CD14-positive monocyte (primary cell): ENCODE results near the gene PDIA5. TPM values are rescaled to one million over a fixed set of nuclear protein-coding genes. Genes with fewer than 3 reads are reported as not detected.

Experiments
- DNase-seq, 3 donors: peaks; one replicate each; pipeline ENCODE4 v3.0.0-alpha.2; 2011 to 2022
- H2AFZ ChIP-seq: 2 replicates; pipeline ENCODE4 v1.6.0; 2012; ENCODE audit warnings: mild to moderate bottlenecking, low read depth, low read length, inconsistent platforms; ENCODE audit not compliant: insufficient read depth, poor library complexity, severe bottlenecking
- H3K27ac ChIP-seq, 2 donors: 1 replicate in 1 of 2; 2 replicates in 1 of 2; pipeline ENCODE4 v1.5.1; 2012 to 2013; ENCODE audit warnings: low read length in 2 of 2, control low read depth in 1 of 2, inconsistent platforms in 1 of 2, low read depth in 1 of 2, mild to moderate bottlenecking in 1 of 2
- H3K27me3 ChIP-seq, 2 donors: one replicate each; pipeline versions ENCODE4 v1.6.0 to v1.6.1; 2011 to 2013; ENCODE audit warnings: low read length in 2 of 2; ENCODE audit not compliant: control insufficient read depth in 2 of 2, insufficient read depth in 2 of 2
- H3K36me3 ChIP-seq, 2 donors: replicated peaks in 1 of 2; 1 replicate in 1 of 2; 2 replicates in 1 of 2; pipeline versions ENCODE4 v1.5.1 to v1.6.1; 2012 to 2013; ENCODE audit warnings: low read length in 2 of 2, control low read depth in 1 of 2, inconsistent platforms in 1 of 2, mild to moderate bottlenecking in 1 of 2; ENCODE audit not compliant: insufficient read depth in 2 of 2, control insufficient read depth in 1 of 2
- H3K4me1 ChIP-seq, 2 donors: 1 replicate in 1 of 2; 2 replicates in 1 of 2; pipeline versions ENCODE4 v1.5.1 to v1.6.1; 2012 to 2013; ENCODE audit warnings: low read length in 2 of 2, control low read depth in 1 of 2, inconsistent platforms in 1 of 2, mild to moderate bottlenecking in 1 of 2, moderate library complexity in 1 of 2; ENCODE audit not compliant: insufficient read depth in 2 of 2, control insufficient read depth in 1 of 2
- H3K4me2 ChIP-seq: replicated peaks from 2 replicates; pipeline ENCODE3; 2012; ENCODE audit warnings: low read length, moderate library complexity, mild to moderate bottlenecking; ENCODE audit not compliant: poor library complexity, severe bottlenecking; ENCODE audit errors: extremely low read depth
- H3K4me3 ChIP-seq, 3 experiments: fragments of 200-600 bp in 1 of 3; sonication (generic) in 1 of 3; replicated peaks in 1 of 3; 1 replicate in 2 of 3; 2 replicates in 1 of 3; pipeline ENCODE4 v1.5.1; 2011 to 2013; ENCODE audit warnings: low read length in 3 of 3, mild to moderate bottlenecking in 3 of 3, control low read depth in 2 of 3, low read depth in 2 of 3, inconsistent platforms in 1 of 3, moderate library complexity in 1 of 3
- H3K79me2 ChIP-seq: 2 replicates; pipeline ENCODE4 v1.6.0; 2012; ENCODE audit warnings: mild to moderate bottlenecking, control low read depth, inconsistent platforms, low read length, moderate library complexity; ENCODE audit not compliant: insufficient read depth
- H3K9ac ChIP-seq: 2 replicates; pipeline ENCODE4 v1.6.0; 2017; ENCODE audit warnings: low read length, mild to moderate bottlenecking; ENCODE audit not compliant: insufficient read depth, poor library complexity, severe bottlenecking
- H3K9me3 ChIP-seq, 2 donors: replicated peaks in 1 of 2; 1 replicate in 1 of 2; 2 replicates in 1 of 2; pipeline versions ENCODE4 v1.5.1 to v1.6.1; 2012 to 2013; ENCODE audit warnings: low read length in 2 of 2, control low read depth in 1 of 2; ENCODE audit not compliant: control insufficient read depth in 1 of 2, insufficient read depth in 1 of 2
- H4K20me1 ChIP-seq: 2 replicates; pipeline ENCODE4 v1.6.0; 2012; ENCODE audit warnings: mild to moderate bottlenecking, low read length, control low read depth, moderate library complexity; ENCODE audit not compliant: insufficient read depth
- H3K27ac Mint-ChIP-seq, 7 donors: one replicate each; pipeline ENCODE4 v1.8.0; 2020; ENCODE audit warnings: mild to moderate bottlenecking in 7 of 7, mixed read lengths in 7 of 7, moderate library complexity in 6 of 7, inconsistent platforms in 2 of 7
- H3K27me3 Mint-ChIP-seq, 3 donors: one replicate each; pipeline ENCODE4 v1.8.0; 2021 to 2022; ENCODE audit warnings: low read depth in 3 of 3, mild to moderate bottlenecking in 3 of 3, mixed read lengths in 3 of 3, moderate library complexity in 3 of 3, inconsistent platforms in 1 of 3
- H3K36me3 Mint-ChIP-seq, 2 donors: one replicate each; pipeline ENCODE4 v1.8.0; 2020; ENCODE audit warnings: mixed read lengths in 2 of 2, inconsistent platforms in 1 of 2, mild to moderate bottlenecking in 1 of 2
- H3K4me1 Mint-ChIP-seq: one replicate; pipeline ENCODE4 v1.8.0; 2020; ENCODE audit warnings: mild to moderate bottlenecking, mixed read lengths
- H3K4me3 Mint-ChIP-seq, 2 donors: one replicate each; pipeline ENCODE4 v1.8.0; 2020; ENCODE audit warnings: mild to moderate bottlenecking in 2 of 2, mixed read lengths in 2 of 2, moderate library complexity in 1 of 2
- H3K9me3 Mint-ChIP-seq, 7 donors: one replicate each; pipeline ENCODE4 v1.8.0; 2020 to 2022; ENCODE audit warnings: mixed read lengths in 7 of 7, mild to moderate bottlenecking in 6 of 7, moderate library complexity in 6 of 7, inconsistent platforms in 2 of 7
- WGBS: methylation state at CpG from one replicate; pipeline ENCODE4 v1.1.5; 2013; ENCODE audit warnings: missing lambda C conversion rate; ENCODE audit not compliant: insufficient coverage; 5-methylcytosine and 5-hydroxymethylcytosine counted together
- intact Hi-C, 2 donors: fragments of 100-400 bp; cut with micrococcal nuclease; formaldehyde crosslinking; loops; one replicate each; pipeline versions ENCODE4 v1.15.0 to v1.15.1; 2023
- polyA plus RNA-seq, 3 donors: library from polyadenylated mRNA; depleted of rRNA in 1 of 3; unstranded in 2 of 3; stranded (reverse) in 1 of 3; fragments of 300-500 nt in 2 of 3; fragments of >200 nt in 1 of 3; fragmentation: Illumina TruSeq in 2 of 3; gene quantifications; 1 replicate in 2 of 3; 2 replicates in 1 of 3; pipeline ENCODE4 v1.2.3, GENCODE V29; 2012 to 2021
- TF ChIP-seq, protein P1 (sequence below): fragments of 200-600 bp; IDR thresholded peaks from one replicate; pipeline ENCODE4 v1.8.0; 2022; ENCODE audit warnings: antibody characterized with exemption, mild to moderate bottlenecking

PDIA5 gene
- polyA plus RNA-seq, 3 donors: 7.1 to 10.0 (median 9.2) TPM

DNA sequence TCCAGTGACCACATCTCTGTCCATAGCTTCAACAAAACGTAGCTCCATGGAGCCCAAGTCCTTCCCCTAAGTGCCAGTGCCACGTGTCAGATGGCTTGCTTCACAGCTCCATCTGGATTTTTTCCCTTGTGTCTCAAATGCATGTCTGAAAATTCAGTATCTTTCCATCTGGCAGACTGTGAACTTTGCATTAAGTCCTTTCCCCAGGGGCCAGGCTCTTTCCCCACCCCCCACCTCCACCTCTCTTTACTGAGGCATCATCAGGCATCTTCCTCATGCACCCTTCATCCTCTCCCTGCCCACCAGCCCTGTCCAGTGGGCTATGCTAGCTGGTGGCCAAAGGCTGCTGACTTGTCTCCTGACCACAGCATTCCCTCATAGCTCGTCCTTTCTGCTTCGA is 53.7 kb downstream of the PDIA5 start:
- H3K9ac ChIP-seq: no peak overlapping the region
- H3K4me1 Mint-ChIP-seq: no peaks in the 10 kb centered on the region
- no peaks in the 10 kb centered on the region for H3K27me3 ChIP-seq
- no peak overlapping the region for H3K4me2 ChIP-seq
- peaks cover 0 to 1% (median 0%) of the 10 kb centered on the region in 3 donors for H3K27me3 Mint-ChIP-seq
- WGBS: 94% methylated on average over 4 of the region's 4 CpGs
- H3K27ac ChIP-seq: no peak overlapping the region
- H3K79me2 ChIP-seq: no peaks in the 10 kb centered on the region
- no peak overlapping the region for H3K4me3 Mint-ChIP-seq
- no peaks in the 10 kb centered on the region for H3K9me3 Mint-ChIP-seq
- no peaks in the 10 kb centered on the region for H4K20me1 ChIP-seq
- H3K36me3 Mint-ChIP-seq: peaks cover 75 to 77% of the 10 kb centered on the region in 2 donors
- no peak for DNase-seq
- TF ChIP-seq, protein P1, sequence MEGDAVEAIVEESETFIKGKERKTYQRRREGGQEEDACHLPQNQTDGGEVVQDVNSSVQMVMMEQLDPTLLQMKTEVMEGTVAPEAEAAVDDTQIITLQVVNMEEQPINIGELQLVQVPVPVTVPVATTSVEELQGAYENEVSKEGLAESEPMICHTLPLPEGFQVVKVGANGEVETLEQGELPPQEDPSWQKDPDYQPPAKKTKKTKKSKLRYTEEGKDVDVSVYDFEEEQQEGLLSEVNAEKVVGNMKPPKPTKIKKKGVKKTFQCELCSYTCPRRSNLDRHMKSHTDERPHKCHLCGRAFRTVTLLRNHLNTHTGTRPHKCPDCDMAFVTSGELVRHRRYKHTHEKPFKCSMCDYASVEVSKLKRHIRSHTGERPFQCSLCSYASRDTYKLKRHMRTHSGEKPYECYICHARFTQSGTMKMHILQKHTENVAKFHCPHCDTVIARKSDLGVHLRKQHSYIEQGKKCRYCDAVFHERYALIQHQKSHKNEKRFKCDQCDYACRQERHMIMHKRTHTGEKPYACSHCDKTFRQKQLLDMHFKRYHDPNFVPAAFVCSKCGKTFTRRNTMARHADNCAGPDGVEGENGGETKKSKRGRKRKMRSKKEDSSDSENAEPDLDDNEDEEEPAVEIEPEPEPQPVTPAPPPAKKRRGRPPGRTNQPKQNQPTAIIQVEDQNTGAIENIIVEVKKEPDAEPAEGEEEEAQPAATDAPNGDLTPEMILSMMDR: no peak
- no peaks in the 10 kb centered on the region for H3K4me1 ChIP-seq
- peaks cover 38 to 97% of the 10 kb centered on the region in 2 donors for H3K36me3 ChIP-seq
- H3K9me3 ChIP-seq: no peaks in the 10 kb centered on the region
- intact Hi-C loops: no loop called here
- H3K4me3 ChIP-seq: no peak overlapping the region
- H3K27ac Mint-ChIP-seq: peak overlapping the region in 1 of 7 donors; percentile 6
- no peak overlapping the region for H2AFZ ChIP-seq

DNA sequence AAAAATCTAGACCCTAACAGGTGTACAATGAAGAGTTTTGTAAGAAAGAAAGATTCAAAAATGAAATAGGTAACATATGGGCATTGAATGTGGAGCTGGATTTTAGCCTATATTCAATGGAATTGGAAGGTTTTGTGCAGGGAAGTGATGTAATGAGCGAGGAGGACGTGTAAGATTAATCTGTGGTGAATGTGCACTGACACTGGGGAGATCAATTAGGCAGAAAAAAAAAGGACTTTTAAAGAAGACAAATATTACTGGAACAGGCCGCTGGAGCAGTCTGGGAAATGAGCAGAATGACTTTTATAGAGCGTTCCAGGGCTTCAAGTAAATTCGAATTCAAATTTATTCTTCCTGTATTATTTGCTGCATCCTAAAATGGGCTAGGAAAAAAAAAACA is 55.2 kb downstream of the PDIA5 start:
- intact Hi-C loops: no loop called here
- no peaks in the 10 kb centered on the region for H3K79me2 ChIP-seq
- TF ChIP-seq, protein P1: no peak
- WGBS: 30% methylated on average over 2 of the region's 5 CpGs
- no peak overlapping the region for H3K9ac ChIP-seq
- no peaks in the 10 kb centered on the region for H3K4me1 ChIP-seq
- H3K4me1 Mint-ChIP-seq: no peaks in the 10 kb centered on the region
- no peaks in the 10 kb centered on the region for H3K9me3 ChIP-seq
- H3K27me3 Mint-ChIP-seq: peaks cover 0 to 1% (median 0%) of the 10 kb centered on the region in 3 donors
- H3K36me3 Mint-ChIP-seq: peaks cover 71 to 74% of the 10 kb centered on the region in 2 donors
- no peak overlapping the region for H3K4me3 Mint-ChIP-seq
- DNase-seq: no peak
- H3K36me3 ChIP-seq: peaks cover 37 to 95% of the 10 kb centered on the region in 2 donors
- no peak overlapping the region for H3K27ac ChIP-seq
- no peaks in the 10 kb centered on the region for H3K27me3 ChIP-seq
- H3K27ac Mint-ChIP-seq: peak overlapping the region in 1 of 7 donors; percentile 5
- no peak overlapping the region for H3K4me3 ChIP-seq
- no peaks in the 10 kb centered on the region for H4K20me1 ChIP-seq
- H3K4me2 ChIP-seq: no peak overlapping the region
- H2AFZ ChIP-seq: no peak overlapping the region
- no peaks in the 10 kb centered on the region for H3K9me3 Mint-ChIP-seq
